ENCODE results near the gene PPP1R37. TPM values are rescaled to one million over a fixed set of nuclear protein-coding genes. Genes with fewer than 3 reads are reported as not detected.

The PPP1R37 gene
- total and polyA plus RNA-seq, 2 of the 8 experiments (the other 6 are each of a cell fraction or from before 2014, with no cell fraction given): 14.6 to 25.7 TPM

GRCh38 chr19:45179072-45179891 is 86.3 kb downstream of the PPP1R37 start:
- Histone ChIP-seq H3K36me3 (ENCODE audit: control insufficient read depth in 2 of 4, insufficient read depth in 4 of 4, low read length in 3 of 4) (no peaks in the 10 kb centered on the region), H3K23me2 (ENCODE audit: low read depth, low read length) (peaks cover 9% of the 10 kb centered on the region), H2BK120ac (replicated peaks; ENCODE audit: low read depth, low read length) (no peak overlapping the region), H2AFZ (ENCODE audit: low read length) (peak overlapping the region; percentile 97), H3K4me2 (ENCODE audit: insufficient read depth in 1 of 2, low read depth in 2 of 2, low read length in 2 of 2) (peak overlapping the region; percentile 43 to 91), H2BK15ac (ENCODE audit: low read length) (no peak overlapping the region), H3K18ac (ENCODE audit: extremely low read depth, low read length) (no peak overlapping the region; the same call in 1 of the 2 replicates), H3K79me1 (ENCODE audit: low read depth, low read length) (peaks cover 7% of the 10 kb centered on the region), H3K27me3 (replicated peaks in 1 of 4; ENCODE audit: control insufficient read depth in 3 of 4, extremely low read depth in 1 of 4, insufficient read depth in 3 of 4, low read length in 3 of 4) (no peaks in the 10 kb centered on the region), H3K4me3 (ENCODE audit: extremely low read depth in 1 of 4, insufficient read depth in 2 of 4, low read depth in 3 of 4, low read length in 4 of 4) (peak overlapping the region; percentile 68 to 97 (median 88)), H3K14ac (ENCODE audit: insufficient read length) (no peak overlapping the region), H3K4me1 (replicated peaks in 1 of 4; ENCODE audit: control insufficient read depth in 3 of 4, insufficient read depth in 4 of 4, low read length in 3 of 4) (peaks cover 0 to 5% (median 0%) of the 10 kb centered on the region in 4 experiments; a peak in 5 of 7 replicates), H3K79me2 (ENCODE audit: control insufficient read depth in 1 of 2, insufficient read depth in 2 of 2, low read length in 2 of 2) (peaks cover 0 to 9% of the 10 kb centered on the region in 2 experiments; a peak in 1 of 4 replicates), H2BK20ac (ENCODE audit: low read length) (no peak overlapping the region), H3K23ac (ENCODE audit: insufficient read length) (no peak overlapping the region), H3K27ac (ENCODE audit: low read depth, low read length) (no peak overlapping the region; the same call in 1 of the 2 replicates), H4K20me1 (replicated peaks in 1 of 2; ENCODE audit: control insufficient read depth in 1 of 2, insufficient read depth in 2 of 2, low read length in 2 of 2) (peaks cover 2 to 3% of the 10 kb centered on the region in 2 experiments), H3K4ac (replicated peaks; ENCODE audit: insufficient read length, low read depth, low read length) (no peak overlapping the region), H2BK5ac (ENCODE audit: low read depth, low read length) (no peak overlapping the region; the same call in 1 of the 2 replicates), H4K91ac (replicated peaks; ENCODE audit: insufficient read length, low read length) (no peak overlapping the region), H3K9me3 (ENCODE audit: insufficient read depth in 2 of 2, low read depth in 1 of 2, low read length in 1 of 2) (no peaks in the 10 kb centered on the region), H2BK12ac (ENCODE audit: low read depth, low read length) (no peak overlapping the region), H4K5ac (ENCODE audit: insufficient read length, low read depth, low read length) (no peak overlapping the region), H4K8ac (ENCODE audit: extremely low read depth, insufficient read depth, low read length) (peak overlapping the region; percentile 52), H3K9ac (replicated peaks in 1 of 4; ENCODE audit: extremely low read depth in 1 of 4, low read depth in 3 of 4, low read length in 3 of 4) (peak overlapping the region; percentile 16 to 54 (median 40)), H3K56ac (replicated peaks; ENCODE audit: insufficient read length, low read depth, low read length) (peak overlapping the region; percentile 61), H2AK5ac (ENCODE audit: low read depth, low read length) (no peak overlapping the region)
- no peak for DNase-seq (ENCODE audit: low read depth in 1 of 2, low spot score in 2 of 2)
- no peak for FAIRE-seq
- CTCF ChIA-PET (ENCODE audit: partially characterized antibody): interaction anchor here (0.6 to 3.2 kb wide), 10 partner anchors 8 to 1090 kb away, joined by 3 to 17 read pairs (median 5); partner anchors contain the start of gene NKPD1
- TF ChIP-seq SUZ12 (IDR thresholded peaks at IDR 0.05; ENCODE audit: low read length) (peak; percentile 28; the same call in 1 of the 2 replicates), YY1 (IDR thresholded peaks at IDR 0.05; ENCODE audit: low read depth, low read length) (no peak), ASH2L (IDR thresholded peaks at IDR 0.05; ENCODE audit: low read length) (peak; percentile 17), USF2 (IDR thresholded peaks at IDR 0.05; ENCODE audit: low read length) (no peak), KDM4A (IDR thresholded peaks at IDR 0.05; ENCODE audit: low read depth, low read length, severe bottlenecking) (peak; percentile 79), PHF8 (conservative IDR thresholded peaks at IDR 0.05; ENCODE audit: low read depth, low read length) (0 out of 2 replicates have a peak, but pooled peaks have one; percentile 0), RBBP5 (IDR thresholded peaks at IDR 0.05; ENCODE audit: borderline replicate concordance, low read depth, low read length) (no peak; the same call in 1 of the 2 replicates), MAX (IDR thresholded peaks at IDR 0.05) (0 out of 2 replicates have a peak, but pooled peaks have one; percentile 12), BRCA1 (IDR thresholded peaks at IDR 0.05; ENCODE audit: low read depth, low read length) (no peak)
- 6% methylated on average over 41 of the region's 97 CpGs; no CpG with 5 or more reads in 1 of the 2 experiments for WGBS, 2 experiments (ENCODE audit: extremely low coverage in 1 of 2, insufficient coverage in 1 of 2, insufficient read length in 1 of 2, insufficient replicate concordance in 2 of 2, low coverage in 1 of 2, low lambda C conversion rate in 2 of 2, missing lambda C conversion rate in 1 of 2)
- POLR2A ChIA-PET (ENCODE audit: partially characterized antibody): interaction anchor here (1.0 to 2.5 kb wide), 9 partner anchors 8 to 132 kb away, joined by 3 to 14 read pairs (median 5); partner anchors contain the start of genes GEMIN7, NKPD1 and PPP1R37
